IPS-20b (cell line): Measurements from ENCODE around the gene TOP2B.

Source experiments
- H3K27ac ChIP-seq: one replicate; pipeline ENCODE4 v1.5.1; 2013; ENCODE audit warnings: low read length
- H3K27me3 ChIP-seq: 2 replicates; pipeline ENCODE4 v1.6.1; 2013; ENCODE audit warnings: mild to moderate bottlenecking, low read length, inconsistent platforms; ENCODE audit not compliant: insufficient read depth
- H3K36me3 ChIP-seq: 2 replicates; pipeline ENCODE4 v1.6.1; 2013; ENCODE audit warnings: low read depth, mild to moderate bottlenecking, inconsistent platforms, low read length, moderate library complexity; ENCODE audit not compliant: insufficient read depth
- H3K4me1 ChIP-seq: 2 replicates; pipeline ENCODE4 v1.6.1; 2013; ENCODE audit warnings: mild to moderate bottlenecking, control low read depth, inconsistent platforms, low read length, moderate library complexity; ENCODE audit not compliant: insufficient read depth
- H3K4me3 ChIP-seq: 2 replicates; pipeline ENCODE4 v1.5.1; 2013; ENCODE audit warnings: mild to moderate bottlenecking, low read length, inconsistent platforms
- H3K9ac ChIP-seq: 2 replicates; pipeline ENCODE4 v1.6.1; 2013; ENCODE audit warnings: low read depth, mild to moderate bottlenecking, inconsistent platforms, low read length, moderate library complexity
- H3K9me3 ChIP-seq: 2 replicates; pipeline ENCODE4 v1.6.1; 2013; ENCODE audit warnings: mild to moderate bottlenecking, low read depth, low read length, inconsistent platforms; ENCODE audit not compliant: insufficient read depth

Gene TOP2B

GRCh38 chr3:25587094-25587493, 77.6 kb downstream of the TOP2B start:
- H3K36me3 ChIP-seq: no peaks in the 10 kb centered on the region
- no peak overlapping the region for H3K9ac ChIP-seq
- H3K9me3 ChIP-seq: no peaks in the 10 kb centered on the region
- H3K27me3 ChIP-seq: no peaks in the 10 kb centered on the region
- no peaks in the 10 kb centered on the region for H3K4me1 ChIP-seq
- H3K27ac ChIP-seq: no peak overlapping the region
- no peak overlapping the region for H3K4me3 ChIP-seq

GRCh38 chr3:25586553-25586952, 78.2 kb downstream of the TOP2B start:
- no peak overlapping the region for H3K4me3 ChIP-seq
- no peaks in the 10 kb centered on the region for H3K27me3 ChIP-seq
- H3K4me1 ChIP-seq: peaks cover 2% of the 10 kb centered on the region; the same call in 1 of the 2 replicates
- H3K27ac ChIP-seq: no peak overlapping the region
- H3K9me3 ChIP-seq: no peaks in the 10 kb centered on the region
- H3K9ac ChIP-seq: no peak overlapping the region
- no peaks in the 10 kb centered on the region for H3K36me3 ChIP-seq

GRCh38 chr3:25586167-25586505, 78.6 kb downstream of the TOP2B start:
- H3K4me3 ChIP-seq: no peak overlapping the region
- H3K9me3 ChIP-seq: no peaks in the 10 kb centered on the region
- H3K9ac ChIP-seq: no peak overlapping the region
- no peaks in the 10 kb centered on the region for H3K27me3 ChIP-seq
- H3K4me1 ChIP-seq: peaks cover 2% of the 10 kb centered on the region; the same call in 1 of the 2 replicates
- H3K36me3 ChIP-seq: no peaks in the 10 kb centered on the region
- no peak overlapping the region for H3K27ac ChIP-seq

- peaks cover 2% of the 10 kb centered on the region; the same call in 1 of the 2 replicates for H3K4me1 ChIP-seq
- H3K4me3 ChIP-seq: no peak overlapping the region
- no peak overlapping the region for H3K9ac ChIP-seq
Observed at GRCh38 chr3:25585361-25586166, 79.1 kb downstream of the TOP2B start.

GRCh38 chr3:25584011-25584789, 80.5 kb downstream of the TOP2B start:
- Histone ChIP-seq H3K27me3 (no peaks in the 10 kb centered on the region), H3K4me3 (no peak overlapping the region), H3K9ac (no peak overlapping the region), H3K27ac (no peak overlapping the region), H3K4me1 (peaks cover 2% of the 10 kb centered on the region; the same call in 1 of the 2 replicates), H3K36me3 (no peaks in the 10 kb centered on the region), H3K9me3 (no peaks in the 10 kb centered on the region)

More at GRCh38 chr3:25585361-25586166, 79.1 kb downstream of the TOP2B start:
- H3K36me3 ChIP-seq: no peaks in the 10 kb centered on the region
- H3K27ac ChIP-seq: no peak overlapping the region
- no peaks in the 10 kb centered on the region for H3K27me3 ChIP-seq
- no peaks in the 10 kb centered on the region for H3K9me3 ChIP-seq

GRCh38 chr3:25583343-25583742, 81.4 kb downstream of the TOP2B start:
- Histone ChIP-seq H3K27me3 (no peaks in the 10 kb centered on the region), H3K4me3 (no peak overlapping the region), H3K36me3 (no peaks in the 10 kb centered on the region), H3K9me3 (no peaks in the 10 kb centered on the region), H3K4me1 (peaks cover 2% of the 10 kb centered on the region; the same call in 1 of the 2 replicates), H3K9ac (no peak overlapping the region), H3K27ac (no peak overlapping the region)

GRCh38 chr3:25582242-25582641, 82.5 kb downstream of the TOP2B start:
- Histone ChIP-seq H3K27me3 (no peaks in the 10 kb centered on the region), H3K4me3 (no peak overlapping the region), H3K27ac (no peak overlapping the region)

GRCh38 chr3:25581823-25582222, 82.9 kb downstream of the TOP2B start:
- H3K27me3 ChIP-seq: no peaks in the 10 kb centered on the region
- no peak overlapping the region for H3K4me3 ChIP-seq
- peaks cover 2% of the 10 kb centered on the region; the same call in 1 of the 2 replicates for H3K4me1 ChIP-seq
- no peaks in the 10 kb centered on the region for H3K36me3 ChIP-seq
- no peaks in the 10 kb centered on the region for H3K9me3 ChIP-seq
- H3K27ac ChIP-seq: no peak overlapping the region
- H3K9ac ChIP-seq: no peak overlapping the region

More at GRCh38 chr3:25582242-25582641, 82.5 kb downstream of the TOP2B start:
- peaks cover 2% of the 10 kb centered on the region; the same call in 1 of the 2 replicates for H3K4me1 ChIP-seq
- no peaks in the 10 kb centered on the region for H3K9me3 ChIP-seq
- H3K36me3 ChIP-seq: no peaks in the 10 kb centered on the region
- H3K9ac ChIP-seq: no peak overlapping the region

- no peak overlapping the region for H3K9ac ChIP-seq
- H3K27ac ChIP-seq: no peak overlapping the region
- no peaks in the 10 kb centered on the region for H3K9me3 ChIP-seq
- H3K36me3 ChIP-seq: no peaks in the 10 kb centered on the region
- H3K27me3 ChIP-seq: no peaks in the 10 kb centered on the region
- H3K4me3 ChIP-seq: no peak overlapping the region
- H3K4me1 ChIP-seq: peaks cover 2% of the 10 kb centered on the region; the same call in 1 of the 2 replicates
Observed at GRCh38 chr3:25581335-25581734, 83.4 kb downstream of the TOP2B start.

GRCh38 chr3:25580534-25580933, 84.2 kb downstream of the TOP2B start:
- Histone ChIP-seq H3K27ac (no peak overlapping the region), H3K36me3 (no peaks in the 10 kb centered on the region), H3K9me3 (no peaks in the 10 kb centered on the region), H3K4me1 (peaks cover 2% of the 10 kb centered on the region; the same call in 1 of the 2 replicates), H3K27me3 (no peaks in the 10 kb centered on the region), H3K9ac (no peak overlapping the region), H3K4me3 (no peak overlapping the region)

GRCh38 chr3:25578059-25578458, 86.6 kb downstream of the TOP2B start:
- H3K9ac ChIP-seq: no peak overlapping the region
- H3K4me3 ChIP-seq: no peak overlapping the region
- no peak overlapping the region for H3K27ac ChIP-seq
- no peaks in the 10 kb centered on the region for H3K36me3 ChIP-seq
- H3K4me1 ChIP-seq: peaks cover 2% of the 10 kb centered on the region; the same call in 1 of the 2 replicates
- H3K9me3 ChIP-seq: no peaks in the 10 kb centered on the region
- H3K27me3 ChIP-seq: no peaks in the 10 kb centered on the region
